ENCODE results near the gene PLXNB3. TPM values are rescaled to one million over a fixed set of nuclear protein-coding genes. Genes with fewer than 3 reads are reported as not detected.

The PLXNB3 gene
- total and polyA plus RNA-seq, 2 of the 13 experiments (the other 11 are each of a cell fraction or from before 2014, with no cell fraction given), result 3.0 to 6.9 TPM

- DNase-seq (ENCODE audit: low spot score) (no peak), ATAC-seq (no peak), FAIRE-seq (peak; percentile 8)
- Histone ChIP-seq H2AFZ (ENCODE audit: low read length) (no peak overlapping the region), H3K27ac (ENCODE audit: extremely low read length, insufficient read depth, low read length) (no peak overlapping the region), H3K36me3 (replicated peaks in 1 of 2; ENCODE audit: control insufficient read depth in 1 of 2, insufficient read depth in 2 of 2, low read length in 2 of 2) (peaks cover 0 to 9% of the 10 kb centered on the region in 2 experiments; a peak in 1 of 5 replicates), H3K27me3 (ENCODE audit: control insufficient read depth in 1 of 2, insufficient read depth in 2 of 2, low read length in 2 of 2) (no peaks in the 10 kb centered on the region), H3K4me2 (ENCODE audit: low read depth, low read length) (no peak overlapping the region), H3K4me1 (ENCODE audit: insufficient read depth, low read length) (peaks cover 50% of the 10 kb centered on the region), H3K9me3 (ENCODE audit: low read length) (no peaks in the 10 kb centered on the region), H3K9ac (ENCODE audit: insufficient read depth, low read depth, low read length) (no peak overlapping the region), H3K4me3 (replicated peaks in 1 of 3; ENCODE audit: insufficient read depth in 1 of 3, low read depth in 2 of 3, low read length in 3 of 3) (no peak overlapping the region), H3K79me2 (ENCODE audit: insufficient read depth, low read length) (peaks cover 14% of the 10 kb centered on the region), H4K20me1 (ENCODE audit: insufficient read depth, low read length) (peaks cover 19% of the 10 kb centered on the region)
- POLR2A ChIA-PET, result interaction anchor here (1.1 kb wide), 1 partner anchor 62 kb away, joined by 3 read pairs; the partner anchor contains the start of genes IDH3G and SSR4
- CTCF ChIA-PET (ENCODE audit: low intra/inter-chr PET ratio, low total read pairs), result no interaction called here
- in situ Hi-C loops (cut with HindIII; ENCODE audit: extremely low pct_ligation_motif_present, low pct_unique_long_range_greater_than_20kb) (no loop called here), intact Hi-C loops (cut with micrococcal nuclease; ENCODE audit: unreplicated experiment) (no loop called here)
- BruUV-seq (replicated peaks), result no TSS peak
- WGBS (ENCODE audit: low lambda C conversion rate), result 100% methylated on average over 2 of the region's 3 CpGs
- TF ChIP-seq ZNF841 (CRISPR knock-in tag; IDR thresholded peaks at IDR 0.05; ENCODE audit: borderline replicate concordance) (no peak), IRF9 (CRISPR knock-in tag; IDR thresholded peaks at IDR 0.05; ENCODE audit: borderline replicate concordance) (no peak), DNMT3B (CRISPR knock-in tag; conservative IDR thresholded peaks at IDR 0.05) (no peak), ZNF646 (CRISPR knock-in tag; IDR thresholded peaks at IDR 0.05) (no peak), POLR2AphosphoS2 (IDR thresholded peaks at IDR 0.05; ENCODE audit: low read depth, low read length) (no peak), PCBP2 (optimal IDR thresholded peaks at IDR 0.05; ENCODE audit: low read depth, low read length, poor library complexity, severe bottlenecking) (no peak), NFE2L1 (CRISPR knock-in tag; IDR thresholded peaks at IDR 0.05; ENCODE audit: borderline replicate concordance) (no peak), ZXDC (CRISPR knock-in tag; IDR thresholded peaks at IDR 0.05) (no peak), ZNF350 (CRISPR knock-in tag; IDR thresholded peaks at IDR 0.05; ENCODE audit: borderline replicate concordance, low read depth) (no peak)
Observed at GRCh38 chrX:153731845-153732215, 32.2 kb upstream of the PLXNB3 start.

All from HepG2 (cell line).